Measurements from ENCODE around the gene TMEM184A. TPM values are rescaled to one million over a fixed set of nuclear protein-coding genes. Genes with fewer than 3 reads are reported as not detected.

TMEM184A gene
- total RNA-seq, 2 experiments from 2014 or later, result not detected

DNA sequence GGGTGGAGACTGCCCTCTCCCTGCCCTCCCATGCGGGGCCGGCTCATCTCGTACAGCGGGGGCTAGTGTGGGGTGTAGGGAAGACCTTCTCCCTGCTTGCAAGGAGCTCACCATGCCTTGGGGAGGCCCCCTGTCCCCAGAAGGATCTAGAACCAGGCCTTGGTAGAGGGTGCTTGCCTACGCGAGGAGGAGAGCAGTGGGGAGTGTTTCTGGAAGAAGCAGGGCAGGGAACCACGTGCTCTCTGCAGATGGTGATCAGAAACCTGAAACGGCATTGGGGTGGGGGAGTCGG, 22.8 kb downstream of the TMEM184A start:
- CTCF ChIA-PET, result no interaction called here
- Mint-ChIP-seq H3K4me1 (peaks cover 33% of the 10 kb centered on the region), H3K9me3 (no peaks in the 10 kb centered on the region), H3K4me3 (peak overlapping the region; percentile 86), H3K27ac (peak overlapping the region; percentile 92), H3K27me3 (no peaks in the 10 kb centered on the region), H3K36me3 (ENCODE audit: low read depth) (peaks cover 9% of the 10 kb centered on the region)
- DNase-seq, result no peak
- POLR2A ChIA-PET, result interaction anchor here (0.7 to 1.5 kb wide), 4 partner anchors 20 to 37 kb away, joined by 3 to 7 read pairs (median 4); partner anchors contain the start of genes PSMG3 and TMEM184A

DNA sequence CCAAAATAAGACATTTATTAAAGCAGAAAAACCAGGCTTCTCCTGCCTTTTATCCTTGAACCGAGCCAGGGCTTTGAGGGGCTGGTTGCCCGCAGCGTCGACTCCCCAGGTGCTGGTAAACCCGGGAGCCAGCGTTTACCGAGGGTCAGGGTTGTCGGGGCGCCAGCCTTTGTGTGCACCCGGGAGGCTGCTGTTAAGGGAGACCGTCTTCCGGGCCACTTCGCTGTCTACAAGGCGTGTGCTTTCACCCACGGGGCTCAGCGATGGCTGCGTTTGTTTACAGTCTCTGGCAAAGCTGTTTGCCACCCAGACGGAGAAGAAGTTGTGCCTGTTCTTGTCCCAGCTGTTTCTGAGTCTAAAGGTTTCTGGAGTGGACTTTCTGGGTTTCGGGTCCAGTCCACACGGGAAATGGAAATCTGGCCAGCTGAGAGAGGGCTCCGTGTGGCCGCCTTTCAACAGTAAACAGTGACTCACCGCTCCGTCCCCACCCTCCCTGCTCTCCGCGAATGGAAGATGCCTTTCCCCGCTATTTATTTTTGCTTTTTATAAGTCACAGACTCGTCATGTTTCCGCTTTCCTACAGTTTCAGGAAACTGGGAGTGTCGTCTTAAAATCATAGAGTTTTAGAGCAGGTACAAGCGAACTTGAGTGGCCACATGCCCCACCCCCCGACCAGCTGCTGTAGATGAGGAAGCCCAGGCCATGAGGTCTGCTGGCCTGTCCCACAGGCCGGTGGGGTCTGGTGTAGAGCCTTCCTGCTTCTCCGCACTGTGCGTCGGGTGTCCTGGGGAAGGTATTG, 23.4 kb downstream of the TMEM184A start:
- Mint-ChIP-seq H3K27ac (peak overlapping the region; percentile 92), H3K4me1 (peaks cover 33% of the 10 kb centered on the region), H3K9me3 (no peaks in the 10 kb centered on the region), H3K27me3 (no peaks in the 10 kb centered on the region), H3K4me3 (peak overlapping the region; percentile 86), H3K36me3 (ENCODE audit: low read depth) (peaks cover 9% of the 10 kb centered on the region)
- CTCF ChIA-PET, result no interaction called here
- POLR2A ChIA-PET, result interaction anchor here (1.0 to 1.5 kb wide), 6 partner anchors 12 to 709 kb away, joined by 3 to 7 read pairs (median 4); partner anchors contain the start of genes MRM2, NUDT1 and PSMG3
- DNase-seq, result peak; percentile 69

DNA sequence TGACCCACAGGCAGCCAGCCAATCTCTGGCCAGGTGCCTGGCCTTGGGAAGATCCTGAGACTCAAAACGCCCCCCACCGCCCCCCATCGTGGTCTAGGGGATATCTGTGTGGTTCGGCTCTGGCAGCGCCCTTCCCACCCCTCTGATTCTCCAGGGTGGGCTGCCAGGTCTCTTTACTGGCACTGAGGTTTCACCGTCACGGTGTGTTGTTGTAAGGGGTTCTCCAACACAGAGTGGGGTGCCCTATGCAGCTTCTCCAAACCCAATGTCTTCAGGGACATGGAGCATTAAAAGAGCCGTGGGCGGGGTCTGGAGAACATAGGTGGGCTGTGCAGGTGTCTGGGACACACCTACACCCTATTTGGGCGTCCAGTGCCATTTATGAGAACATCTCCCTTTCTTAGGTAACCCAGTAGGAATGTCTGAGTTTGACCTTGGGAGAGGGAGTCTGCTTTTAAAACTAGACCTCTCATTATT, 24.0 kb downstream of the TMEM184A start:
- no peaks in the 10 kb centered on the region for H3K27me3 Mint-ChIP-seq
- H3K4me1 Mint-ChIP-seq, result peaks cover 33% of the 10 kb centered on the region
- ChIA-PET POLR2A (interaction anchor here (1.0 to 1.5 kb wide), 6 partner anchors 12 to 710 kb away, joined by 3 to 7 read pairs (median 4); partner anchors contain the start of genes MRM2, NUDT1 and PSMG3), CTCF (no interaction called here)
- H3K9me3 Mint-ChIP-seq, result no peaks in the 10 kb centered on the region
- H3K36me3 Mint-ChIP-seq (ENCODE audit: low read depth), result peaks cover 9% of the 10 kb centered on the region
- peak overlapping the region; percentile 92 for H3K27ac Mint-ChIP-seq
- no peak for DNase-seq
- peak overlapping the region; percentile 86 for H3K4me3 Mint-ChIP-seq

DNA sequence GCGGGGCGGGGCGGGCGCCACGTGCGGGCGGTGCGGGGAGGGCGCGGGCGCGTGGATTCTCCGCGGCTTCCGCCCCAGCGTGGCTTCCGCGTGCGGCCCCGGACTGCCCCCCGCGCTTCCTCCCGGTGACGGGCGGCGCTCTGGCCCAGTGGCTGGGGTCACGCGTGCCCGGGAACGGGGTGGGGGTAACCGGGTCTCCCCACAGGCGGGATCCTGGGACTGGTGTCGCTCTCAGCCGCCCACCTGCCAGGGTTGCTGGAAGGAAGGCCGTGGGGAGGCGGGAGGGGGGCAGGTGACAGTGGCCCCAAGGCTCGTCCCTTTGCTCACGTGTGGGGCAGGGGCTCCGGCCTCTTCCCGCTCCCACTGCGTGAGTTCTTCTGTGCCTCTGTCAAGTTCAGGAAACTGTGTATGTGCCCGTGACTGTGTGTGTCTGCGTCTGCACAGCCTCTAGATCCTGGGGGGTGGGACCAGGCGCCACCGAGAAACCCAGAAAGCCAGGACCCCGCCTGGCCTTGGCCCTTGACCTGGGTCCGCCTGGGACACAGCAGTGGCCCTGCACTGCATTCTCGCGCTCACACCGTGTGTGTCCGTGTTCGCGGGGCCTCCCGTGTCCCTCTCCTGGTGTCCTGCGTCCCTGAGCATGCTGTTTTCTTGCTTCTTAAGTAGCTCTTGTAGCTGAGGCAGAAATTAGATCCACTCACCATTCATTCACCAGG, 24.6 kb downstream of the TMEM184A start:
- ChIA-PET CTCF (no interaction called here), POLR2A (interaction anchor here (1.2 to 1.5 kb wide), 2 partner anchors 18 to 711 kb away, joined by 3 to 7 read pairs; partner anchors contain the start of genes MRM2 and NUDT1)
- no peaks in the 10 kb centered on the region for H3K9me3 Mint-ChIP-seq
- H3K4me3 Mint-ChIP-seq, result peak overlapping the region; percentile 86
- H3K27ac Mint-ChIP-seq, result peak overlapping the region; percentile 92
- H3K4me1 Mint-ChIP-seq, result peaks cover 32% of the 10 kb centered on the region
- H3K27me3 Mint-ChIP-seq, result peaks cover 5% of the 10 kb centered on the region
- peaks cover 9% of the 10 kb centered on the region for H3K36me3 Mint-ChIP-seq (ENCODE audit: low read depth)
- DNase-seq, result peak; percentile 42

DNA sequence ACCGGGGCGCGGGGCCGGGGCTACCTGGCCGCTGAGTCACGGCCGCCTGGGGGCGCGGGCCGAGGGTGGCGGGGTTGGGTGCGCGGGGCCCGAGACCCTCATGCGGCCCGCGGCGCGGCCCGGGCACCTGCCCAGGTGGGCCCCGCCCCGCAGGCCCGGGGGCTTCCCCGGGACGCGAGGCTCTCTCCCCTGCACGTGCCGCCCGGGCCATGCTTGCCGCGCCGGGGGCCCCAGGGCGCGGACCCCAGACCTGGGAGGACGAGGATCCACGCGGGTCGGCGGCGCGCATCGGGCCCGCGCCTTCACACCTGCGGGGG, 25.1 kb downstream of the TMEM184A start:
- Mint-ChIP-seq H3K36me3 (ENCODE audit: low read depth) (peaks cover 9% of the 10 kb centered on the region), H3K4me3 (no peak overlapping the region), H3K4me1 (peaks cover 31% of the 10 kb centered on the region), H3K9me3 (no peaks in the 10 kb centered on the region), H3K27ac (no peak overlapping the region), H3K27me3 (peaks cover 5% of the 10 kb centered on the region)
- ChIA-PET POLR2A (no interaction called here), CTCF (no interaction called here)
- DNase-seq, result no peak

DNA sequence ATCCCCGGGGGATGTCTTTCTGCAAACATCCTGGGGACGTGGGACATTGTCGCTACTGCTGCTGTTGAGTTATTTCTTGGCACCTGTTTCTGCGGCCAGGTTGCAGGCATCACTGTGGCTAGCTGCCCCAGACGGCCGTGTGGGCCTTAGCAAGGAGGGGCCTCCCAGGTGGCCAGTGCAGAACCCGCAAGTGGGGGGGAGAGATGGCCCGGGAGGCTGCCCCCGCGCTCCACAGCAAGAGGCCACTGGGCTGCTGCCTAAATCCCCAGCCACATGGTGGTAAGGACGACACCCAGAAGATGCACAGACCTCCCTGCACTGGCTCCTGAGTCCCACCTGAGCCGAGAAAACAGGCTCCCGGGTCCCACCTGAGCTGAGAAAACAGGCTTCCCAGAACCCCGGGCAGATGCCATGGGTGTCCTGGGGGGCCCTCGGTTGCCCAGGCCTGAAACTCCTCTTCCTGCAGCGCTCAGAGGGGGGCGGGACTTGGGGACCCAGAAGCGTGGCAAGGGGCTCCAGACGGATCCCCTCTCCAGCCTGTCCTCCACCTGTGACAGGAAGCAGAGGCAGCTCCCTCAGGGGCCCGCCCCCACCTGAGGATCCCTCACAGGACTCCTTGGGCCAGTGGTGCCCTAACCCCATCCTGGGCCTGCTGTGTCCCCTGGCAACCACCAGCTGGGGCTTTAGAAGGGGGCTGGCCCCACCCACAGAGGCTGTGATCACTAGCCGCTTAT, 26.5 kb downstream of the TMEM184A start:
- no peaks in the 10 kb centered on the region for H3K9me3 Mint-ChIP-seq
- H3K4me1 Mint-ChIP-seq, result peaks cover 31% of the 10 kb centered on the region
- peaks cover 9% of the 10 kb centered on the region for H3K36me3 Mint-ChIP-seq (ENCODE audit: low read depth)
- H3K27ac Mint-ChIP-seq, result peak overlapping the region; percentile 79
- DNase-seq, result no peak
- peak overlapping the region; percentile 63 for H3K4me3 Mint-ChIP-seq
- ChIA-PET POLR2A (interaction anchor here (1.4 to 1.9 kb wide), 2 partner anchors 14 to 16 kb away, joined by 3 to 4 read pairs; no protein-coding TSS in a partner anchor), CTCF (no interaction called here)
- H3K27me3 Mint-ChIP-seq, result peaks cover 10% of the 10 kb centered on the region

DNA sequence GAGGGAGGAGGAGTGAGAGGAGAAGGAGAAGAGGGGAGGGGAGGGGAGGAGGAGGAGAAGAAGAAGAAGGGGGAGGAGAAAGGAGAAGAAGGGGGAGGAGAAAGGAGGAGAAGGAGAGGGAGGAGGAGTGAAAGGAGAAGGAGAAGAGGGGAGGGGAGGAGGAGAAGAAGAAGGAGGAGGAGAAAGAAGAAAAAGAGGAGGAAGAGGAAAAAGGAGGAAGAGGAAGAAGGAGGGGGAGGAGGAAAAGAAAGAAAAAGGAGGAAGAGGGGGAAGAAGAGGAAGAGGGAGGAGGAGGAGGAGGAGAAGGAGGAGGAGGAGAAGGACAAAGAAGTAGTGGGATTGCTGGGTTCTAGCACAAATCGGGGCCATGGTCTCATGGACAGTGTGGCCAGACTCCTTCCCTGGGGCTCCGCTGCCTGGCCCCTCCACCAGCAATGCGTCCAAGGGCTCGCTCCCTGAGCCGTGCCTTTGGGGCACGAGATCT, 29.7 kb downstream of the TMEM184A start:
- H3K9me3 Mint-ChIP-seq, result no peaks in the 10 kb centered on the region
- H3K4me1 Mint-ChIP-seq, result peaks cover 4% of the 10 kb centered on the region
- ChIA-PET CTCF (no interaction called here), POLR2A (no interaction called here)
- H3K36me3 Mint-ChIP-seq (ENCODE audit: low read depth), result no peaks in the 10 kb centered on the region
- no peak overlapping the region for H3K27ac Mint-ChIP-seq
- no peak overlapping the region for H3K4me3 Mint-ChIP-seq
- no peak for DNase-seq
- H3K27me3 Mint-ChIP-seq, result peaks cover 10% of the 10 kb centered on the region

DNA sequence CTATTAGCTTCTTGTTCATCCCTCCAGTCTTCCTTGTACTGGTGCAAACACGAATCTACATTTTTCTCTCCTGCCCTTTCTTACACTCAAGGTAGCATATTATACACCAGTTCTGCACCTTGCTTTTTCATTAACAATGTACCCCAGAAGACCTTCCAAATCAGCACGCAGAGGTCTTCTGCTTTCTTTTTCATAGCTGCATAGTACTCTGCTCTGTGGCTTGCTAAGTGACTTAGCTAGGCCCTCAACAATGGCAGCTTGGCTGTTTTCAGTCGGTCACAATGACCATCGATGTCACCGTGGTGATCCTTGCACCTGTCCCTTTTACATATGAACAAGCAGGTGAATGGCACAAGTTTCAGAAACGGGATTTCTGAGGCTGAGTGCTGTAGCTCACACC, 30.6 kb downstream of the TMEM184A start:
- no peak for DNase-seq
- ChIA-PET POLR2A (no interaction called here), CTCF (no interaction called here)
- Mint-ChIP-seq H3K27ac (no peak overlapping the region), H3K36me3 (ENCODE audit: low read depth) (no peaks in the 10 kb centered on the region), H3K9me3 (no peaks in the 10 kb centered on the region), H3K4me1 (peaks cover 4% of the 10 kb centered on the region), H3K4me3 (no peak overlapping the region), H3K27me3 (peaks cover 10% of the 10 kb centered on the region)

DNA sequence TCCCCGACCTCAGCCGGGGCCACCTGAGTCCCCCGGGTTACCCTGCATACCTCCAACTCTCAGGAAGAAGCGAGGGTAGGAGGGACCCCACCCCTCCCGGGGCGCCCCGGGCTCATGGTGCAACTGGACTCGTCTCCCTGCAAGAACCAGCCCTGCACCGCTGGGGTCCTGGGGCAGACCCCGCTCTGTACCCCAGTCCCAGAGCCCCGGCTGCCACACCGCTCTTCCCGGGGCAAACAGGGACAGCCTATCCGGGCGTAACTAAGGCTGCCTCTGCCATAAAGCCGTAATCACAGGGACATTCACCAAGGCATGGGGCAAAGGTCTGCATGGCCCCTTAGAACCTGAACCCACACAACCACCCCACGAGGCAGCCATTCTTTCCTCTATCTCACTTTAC, 32.2 kb downstream of the TMEM184A start:
- H3K36me3 Mint-ChIP-seq (ENCODE audit: low read depth), result no peaks in the 10 kb centered on the region
- DNase-seq, result no peak
- peaks cover 7% of the 10 kb centered on the region for H3K9me3 Mint-ChIP-seq
- CTCF ChIA-PET, result no interaction called here
- H3K4me1 Mint-ChIP-seq, result no peaks in the 10 kb centered on the region
- H3K4me3 Mint-ChIP-seq, result no peak overlapping the region
- peaks cover 10% of the 10 kb centered on the region for H3K27me3 Mint-ChIP-seq
- POLR2A ChIA-PET, result no interaction called here
- H3K27ac Mint-ChIP-seq, result no peak overlapping the region

DNA sequence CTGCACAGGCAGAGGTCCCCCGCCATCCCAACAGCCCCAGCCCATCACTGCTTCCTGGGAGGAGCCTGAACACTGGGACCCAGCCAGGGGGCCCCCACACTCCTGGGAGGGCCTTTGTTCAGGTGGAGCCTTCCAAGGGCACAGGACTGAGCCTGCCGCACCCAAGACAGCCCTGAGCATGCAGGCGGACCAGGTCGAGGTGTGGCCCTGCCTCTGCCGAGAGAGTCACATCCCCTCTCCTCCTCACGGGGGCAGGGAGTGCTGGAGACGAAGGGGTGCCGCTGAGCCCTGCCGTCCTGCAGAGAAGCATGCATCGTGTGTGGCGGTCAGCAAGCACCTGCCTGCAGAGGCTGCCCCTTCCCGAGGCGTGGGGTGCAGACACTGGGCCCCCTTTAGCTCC, 32.8 kb downstream of the TMEM184A start:
- H3K4me3 Mint-ChIP-seq, result no peak overlapping the region
- peaks cover 7% of the 10 kb centered on the region for H3K9me3 Mint-ChIP-seq
- no peaks in the 10 kb centered on the region for H3K4me1 Mint-ChIP-seq
- ChIA-PET CTCF (no interaction called here), POLR2A (no interaction called here)
- no peak for DNase-seq
- peaks cover 10% of the 10 kb centered on the region for H3K27me3 Mint-ChIP-seq
- H3K36me3 Mint-ChIP-seq (ENCODE audit: low read depth), result no peaks in the 10 kb centered on the region
- no peak overlapping the region for H3K27ac Mint-ChIP-seq

DNA sequence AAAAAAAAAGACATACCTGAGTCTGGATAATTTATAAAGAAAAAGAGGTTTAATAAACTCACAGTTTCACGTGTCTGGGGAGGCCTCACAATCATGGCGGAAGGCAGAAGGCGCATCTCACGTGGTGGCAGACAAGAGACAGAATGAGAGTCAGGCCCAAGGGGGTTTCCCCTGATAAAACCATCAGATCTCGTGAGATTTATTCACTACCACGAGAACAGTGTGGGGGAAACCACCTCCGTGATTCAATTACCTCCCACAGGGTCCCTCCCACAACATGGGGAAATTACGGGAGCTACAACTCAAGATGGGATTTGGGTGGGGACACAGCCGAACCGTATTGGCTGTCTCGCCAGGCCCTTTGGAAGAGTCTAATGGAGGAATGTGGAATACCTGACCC, 34.5 kb downstream of the TMEM184A start:
- Mint-ChIP-seq H3K27ac (no peak overlapping the region), H3K9me3 (peaks cover 7% of the 10 kb centered on the region), H3K36me3 (ENCODE audit: low read depth) (no peaks in the 10 kb centered on the region), H3K27me3 (peaks cover 4% of the 10 kb centered on the region), H3K4me1 (no peaks in the 10 kb centered on the region), H3K4me3 (no peak overlapping the region)
- DNase-seq, result no peak
- POLR2A ChIA-PET, result no interaction called here
- CTCF ChIA-PET, result no interaction called here

DNA sequence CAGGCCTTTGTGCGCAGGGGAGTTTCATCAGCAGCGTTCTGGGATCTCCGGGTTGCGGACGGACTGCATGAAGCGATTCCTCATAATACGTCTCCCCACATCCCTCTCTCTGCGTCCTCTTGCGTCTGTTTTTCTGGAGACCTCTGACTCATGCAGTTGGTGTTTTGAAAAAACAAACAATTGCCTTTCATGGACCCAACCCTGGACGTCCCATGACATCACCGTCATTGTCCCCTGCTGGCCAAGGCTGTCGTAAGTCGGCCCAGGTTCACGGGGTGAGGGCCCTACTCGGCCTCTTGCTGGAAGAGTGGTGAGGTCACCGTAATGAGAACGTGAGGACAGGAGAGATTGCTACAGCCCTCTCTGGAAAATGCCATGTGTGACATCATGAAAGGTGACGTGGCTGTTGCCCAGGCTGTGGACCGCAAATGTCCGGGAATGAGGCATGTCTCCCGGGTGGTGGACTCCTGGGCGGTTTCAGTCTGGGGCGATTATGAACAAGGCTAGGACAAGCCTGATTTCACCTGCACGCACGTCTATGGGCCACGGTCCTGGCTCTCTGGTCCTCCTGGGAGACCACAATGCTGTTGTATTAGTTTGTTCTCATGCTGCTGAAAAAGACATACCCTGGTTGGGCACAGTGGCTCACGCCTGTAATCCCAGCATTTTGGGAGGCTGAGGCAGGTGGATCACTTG, 35.3 kb downstream of the TMEM184A start:
- Mint-ChIP-seq H3K9me3 (peaks cover 7% of the 10 kb centered on the region), H3K27ac (no peak overlapping the region), H3K27me3 (peaks cover 4% of the 10 kb centered on the region), H3K36me3 (ENCODE audit: low read depth) (no peaks in the 10 kb centered on the region), H3K4me3 (no peak overlapping the region), H3K4me1 (no peaks in the 10 kb centered on the region)
- ChIA-PET CTCF (no interaction called here), POLR2A (interaction anchor here (0.7 kb wide), 1 partner anchor 12 kb away, joined by 4 read pairs; no protein-coding TSS in a partner anchor)
- DNase-seq, result no peak

Measured in activated CD4-positive, alpha-beta memory T cell treated with anti-CD3 and anti-CD28 coated beads, Interleukin-2, amount 10 ng/mL, durations not matched to agents 7 days and 5 days (primary cell).